HepG2 (cell line): Measurements from ENCODE around the gene PHKB. TPM values are rescaled to one million over a fixed set of nuclear protein-coding genes. Genes with fewer than 3 reads are reported as not detected.

Experiments used
- AGO1 ChIP-seq: fragments of 200-400 bp; formaldehyde crosslinking; IDR thresholded peaks from 2 replicates; pipeline ENCODE4 v1.6.1; 2017; ENCODE audit warnings: mild to moderate bottlenecking, low read depth, low read length, moderate library complexity; ENCODE audit not compliant: poor library complexity, severe bottlenecking
- ARNTL ChIP-seq: sonication (generic); formaldehyde crosslinking; IDR thresholded peaks from 2 replicates; pipeline ENCODE4 v1.4.0; 2020; ENCODE audit warnings: mild to moderate bottlenecking, missing genetic modification reagents
- CBX2 ChIP-seq, 2 experiments: fragments of 200-600 bp in 1 of 2; sonication (generic); formaldehyde crosslinking in 1 of 2; IDR thresholded peaks; 2 replicates each; pipeline versions ENCODE4 v1.7.0 to v1.8.1; 2018 to 2022; ENCODE audit warnings: low read depth in 2 of 2, low read length in 1 of 2, mild to moderate bottlenecking in 1 of 2, missing genetic modification reagents in 1 of 2
- CENPT ChIP-seq: sonication (generic); formaldehyde crosslinking; IDR thresholded peaks from 2 replicates; pipeline ENCODE4 v1.8.0; 2022; ENCODE audit warnings: low read depth, mild to moderate bottlenecking, moderate library complexity, missing genetic modification reagents
- FOXA3 ChIP-seq: IDR thresholded peaks from 2 replicates; pipeline ENCODE4 v1.6.1; 2016; ENCODE audit warnings: missing genetic modification reagents, missing compliant biosample characterization
- FOXM1 ChIP-seq: sonication (generic); formaldehyde crosslinking; IDR thresholded peaks from 2 replicates; pipeline ENCODE4 v1.5.0; 2020; ENCODE audit warnings: missing genetic modification reagents
- HNRNPK ChIP-seq: fragments of 200-400 bp; formaldehyde crosslinking; IDR thresholded peaks from 2 replicates; pipeline ENCODE4 v1.6.1; 2018; ENCODE audit warnings: low read length, low read depth, moderate library complexity, mild to moderate bottlenecking; ENCODE audit not compliant: poor library complexity, severe bottlenecking
- ISX ChIP-seq: sonication (generic); formaldehyde crosslinking; conservative IDR thresholded peaks from 2 replicates; pipeline ENCODE4 v1.5.0; 2020; ENCODE audit warnings: missing genetic modification reagents
- JARID2 ChIP-seq: sonication (generic); formaldehyde crosslinking; IDR thresholded peaks from 2 replicates; pipeline ENCODE4 v1.8.1; 2023; ENCODE audit warnings: missing genetic modification reagents, inconsistent platforms; ENCODE audit not compliant: insufficient replicate concordance
- MZF1 ChIP-seq: sonication (generic); formaldehyde crosslinking; IDR thresholded peaks from 2 replicates; pipeline ENCODE4 v1.8.1; 2023; ENCODE audit warnings: mild to moderate bottlenecking, missing genetic modification reagents, borderline replicate concordance
- RORA ChIP-seq: sonication (generic); formaldehyde crosslinking; IDR thresholded peaks from 2 replicates; pipeline ENCODE4 v1.5.0; 2020; ENCODE audit warnings: mild to moderate bottlenecking, missing genetic modification reagents, moderate library complexity
- TOE1 ChIP-seq: sonication (generic); formaldehyde crosslinking; IDR thresholded peaks from 2 replicates; pipeline ENCODE4 v1.4.0; 2020; ENCODE audit warnings: mild to moderate bottlenecking, missing genetic modification reagents
- TRAFD1 ChIP-seq: sonication (generic); formaldehyde crosslinking; IDR thresholded peaks from 2 replicates; pipeline ENCODE4 v1.5.1; 2020; ENCODE audit warnings: missing genetic modification reagents, mild to moderate bottlenecking, borderline replicate concordance
- TRIM22 ChIP-seq: fragments of 450-650 bp; IDR thresholded peaks from 2 replicates; pipeline ENCODE4 v1.6.1; 2017
- ZNF737 ChIP-seq: sonication (generic); formaldehyde crosslinking; IDR thresholded peaks from 2 replicates; pipeline ENCODE4 v1.5.0; 2020; ENCODE audit warnings: missing genetic modification reagents, mild to moderate bottlenecking, borderline replicate concordance
- polyA plus RNA-seq, 8 experiments: library from polyadenylated mRNA; depleted of rRNA in 3 of 8; stranded (reverse) in 7 of 8; unstranded in 1 of 8; fragments of >200 nt; fragmentation: Illumina TruSeq in 4 of 8; extraction: Trizol in 4 of 8; gene quantifications; 2 replicates each; pipeline versions ENCODE4 v1.2.1 to v1.2.3, GENCODE V29; 2011 to 2016; ENCODE audit warnings: low read depth in 4 of 8, missing spikeins in 1 of 8, mixed read lengths in 1 of 8; ENCODE audit not compliant: insufficient read depth in 1 of 8
- total RNA-seq, 5 experiments: library from RNA; depleted of rRNA; stranded (reverse); fragments of >200 nt; fragmentation: Illumina TruSeq; extraction: Trizol; gene quantifications; 2 replicates each; pipeline ENCODE4 v1.2.3, GENCODE V29; 2016; ENCODE audit warnings: low read depth in 1 of 5
- TF ChIP-seq, protein P1 (sequence below): sonication (generic); formaldehyde crosslinking; IDR thresholded peaks from 2 replicates; pipeline ENCODE4 v1.4.0; 2020; ENCODE audit warnings: missing genetic modification reagents
- TF ChIP-seq, protein P2 (sequence below): sonication (generic); formaldehyde crosslinking; IDR thresholded peaks from 2 replicates; pipeline ENCODE4 v1.9.0; 2021; ENCODE audit warnings: mild to moderate bottlenecking, missing genetic modification reagents
- TF ChIP-seq, protein P3 (sequence below): sonication (generic); formaldehyde crosslinking; IDR thresholded peaks from 2 replicates; pipeline ENCODE4 v1.4.0; 2020; ENCODE audit warnings: mild to moderate bottlenecking, missing genetic modification reagents

The PHKB gene
- total and polyA plus RNA-seq, 2 of the 13 experiments (the other 11 are each of a cell fraction or from before 2014, with no cell fraction given): 66.0 to 80.8 TPM

GRCh38 chr16:47475786-47476185 is 14.7 kb downstream of the PHKB start (continued):
- TF ChIP-seq TOE1 (no peak), TRIM22 (no peak), TRAFD1 (CRISPR knock-in tag) (no peak), CBX2 (IDR thresholded peaks at IDR 0.05; ENCODE audit: low read depth, low read length) (no peak), CBX2 (CRISPR knock-in tag; IDR thresholded peaks at IDR 0.05; ENCODE audit: low read depth) (no peak), RORA (CRISPR knock-in tag) (no peak), FOXA3 (CRISPR knock-in tag) (peak; percentile 87), HNRNPK (no peak), ARNTL (CRISPR knock-in tag) (peak; percentile 92), AGO1 (no peak), CENPT (CRISPR knock-in tag) (no peak), JARID2 (CRISPR knock-in tag) (no peak), FOXM1 (no peak), ZNF737 (CRISPR knock-in tag) (no peak), MZF1 (no peak), ISX (CRISPR knock-in tag) (no peak)
- TF ChIP-seq, protein P1, sequence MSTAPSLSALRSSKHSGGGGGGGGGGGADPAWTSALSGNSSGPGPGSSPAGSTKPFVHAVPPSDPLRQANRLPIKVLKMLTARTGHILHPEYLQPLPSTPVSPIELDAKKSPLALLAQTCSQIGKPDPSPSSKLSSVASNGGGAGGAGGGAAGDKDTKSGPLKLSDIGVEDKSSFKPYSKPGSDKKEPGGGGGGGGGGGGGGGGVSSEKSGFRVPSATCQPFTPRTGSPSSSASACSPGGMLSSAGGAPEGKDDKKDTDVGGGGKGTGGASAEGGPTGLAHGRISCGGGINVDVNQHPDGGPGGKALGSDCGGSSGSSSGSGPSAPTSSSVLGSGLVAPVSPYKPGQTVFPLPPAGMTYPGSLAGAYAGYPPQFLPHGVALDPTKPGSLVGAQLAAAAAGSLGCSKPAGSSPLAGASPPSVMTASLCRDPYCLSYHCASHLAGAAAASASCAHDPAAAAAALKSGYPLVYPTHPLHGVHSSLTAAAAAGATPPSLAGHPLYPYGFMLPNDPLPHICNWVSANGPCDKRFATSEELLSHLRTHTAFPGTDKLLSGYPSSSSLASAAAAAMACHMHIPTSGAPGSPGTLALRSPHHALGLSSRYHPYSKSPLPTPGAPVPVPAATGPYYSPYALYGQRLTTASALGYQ: peak; percentile 58; the same call in 1 of the 2 replicates
- TF ChIP-seq, protein P2, sequence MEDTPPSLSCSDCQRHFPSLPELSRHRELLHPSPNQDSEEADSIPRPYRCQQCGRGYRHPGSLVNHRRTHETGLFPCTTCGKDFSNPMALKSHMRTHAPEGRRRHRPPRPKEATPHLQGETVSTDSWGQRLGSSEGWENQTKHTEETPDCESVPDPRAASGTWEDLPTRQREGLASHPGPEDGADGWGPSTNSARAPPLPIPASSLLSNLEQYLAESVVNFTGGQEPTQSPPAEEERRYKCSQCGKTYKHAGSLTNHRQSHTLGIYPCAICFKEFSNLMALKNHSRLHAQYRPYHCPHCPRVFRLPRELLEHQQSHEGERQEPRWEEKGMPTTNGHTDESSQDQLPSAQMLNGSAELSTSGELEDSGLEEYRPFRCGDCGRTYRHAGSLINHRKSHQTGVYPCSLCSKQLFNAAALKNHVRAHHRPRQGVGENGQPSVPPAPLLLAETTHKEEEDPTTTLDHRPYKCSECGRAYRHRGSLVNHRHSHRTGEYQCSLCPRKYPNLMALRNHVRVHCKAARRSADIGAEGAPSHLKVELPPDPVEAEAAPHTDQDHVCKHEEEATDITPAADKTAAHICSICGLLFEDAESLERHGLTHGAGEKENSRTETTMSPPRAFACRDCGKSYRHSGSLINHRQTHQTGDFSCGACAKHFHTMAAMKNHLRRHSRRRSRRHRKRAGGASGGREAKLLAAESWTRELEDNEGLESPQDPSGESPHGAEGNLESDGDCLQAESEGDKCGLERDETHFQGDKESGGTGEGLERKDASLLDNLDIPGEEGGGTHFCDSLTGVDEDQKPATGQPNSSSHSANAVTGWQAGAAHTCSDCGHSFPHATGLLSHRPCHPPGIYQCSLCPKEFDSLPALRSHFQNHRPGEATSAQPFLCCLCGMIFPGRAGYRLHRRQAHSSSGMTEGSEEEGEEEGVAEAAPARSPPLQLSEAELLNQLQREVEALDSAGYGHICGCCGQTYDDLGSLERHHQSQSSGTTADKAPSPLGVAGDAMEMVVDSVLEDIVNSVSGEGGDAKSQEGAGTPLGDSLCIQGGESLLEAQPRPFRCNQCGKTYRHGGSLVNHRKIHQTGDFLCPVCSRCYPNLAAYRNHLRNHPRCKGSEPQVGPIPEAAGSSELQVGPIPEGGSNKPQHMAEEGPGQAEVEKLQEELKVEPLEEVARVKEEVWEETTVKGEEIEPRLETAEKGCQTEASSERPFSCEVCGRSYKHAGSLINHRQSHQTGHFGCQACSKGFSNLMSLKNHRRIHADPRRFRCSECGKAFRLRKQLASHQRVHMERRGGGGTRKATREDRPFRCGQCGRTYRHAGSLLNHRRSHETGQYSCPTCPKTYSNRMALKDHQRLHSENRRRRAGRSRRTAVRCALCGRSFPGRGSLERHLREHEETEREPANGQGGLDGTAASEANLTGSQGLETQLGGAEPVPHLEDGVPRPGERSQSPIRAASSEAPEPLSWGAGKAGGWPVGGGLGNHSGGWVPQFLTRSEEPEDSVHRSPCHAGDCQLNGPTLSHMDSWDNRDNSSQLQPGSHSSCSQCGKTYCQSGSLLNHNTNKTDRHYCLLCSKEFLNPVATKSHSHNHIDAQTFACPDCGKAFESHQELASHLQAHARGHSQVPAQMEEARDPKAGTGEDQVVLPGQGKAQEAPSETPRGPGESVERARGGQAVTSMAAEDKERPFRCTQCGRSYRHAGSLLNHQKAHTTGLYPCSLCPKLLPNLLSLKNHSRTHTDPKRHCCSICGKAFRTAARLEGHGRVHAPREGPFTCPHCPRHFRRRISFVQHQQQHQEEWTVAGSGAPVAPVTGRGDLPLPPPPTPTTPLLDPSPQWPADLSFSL (CRISPR knock-in tag): no peak
- TF ChIP-seq, protein P3, sequence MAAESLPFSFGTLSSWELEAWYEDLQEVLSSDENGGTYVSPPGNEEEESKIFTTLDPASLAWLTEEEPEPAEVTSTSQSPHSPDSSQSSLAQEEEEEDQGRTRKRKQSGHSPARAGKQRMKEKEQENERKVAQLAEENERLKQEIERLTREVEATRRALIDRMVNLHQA (CRISPR knock-in tag): no peak
